Heart right ventricle (tissue), 16 donors: ENCODE data around the gene HGFAC. TPM values are rescaled to one million over a fixed set of nuclear protein-coding genes. Genes with fewer than 3 reads are reported as not detected.

Experiments used
- ATAC-seq, 8 donors: fragments of 200-7000 bp; cut with Tn5 transposase; one replicate each; pipeline ENCODE4 v1.9.1; 2020; ENCODE audit warnings: mild to moderate bottlenecking in 8 of 8, moderate library complexity in 8 of 8, moderate number of reproducible peaks in 1 of 8
- DNase-seq, 2 donors: peaks; one replicate each; pipeline ENCODE4 v3.0.0-alpha.2; 2020
- H3K27ac ChIP-seq, 10 donors: fragments of 200-600 bp; sonication (generic) in 2 of 10; one replicate each; pipeline versions ENCODE4 v1.5.0 to v1.8.0; 2020 to 2022; ENCODE audit warnings: mild to moderate bottlenecking in 3 of 10
- H3K27me3 ChIP-seq, 7 donors: fragments of 200-600 bp; one replicate each; pipeline ENCODE4 v1.8.0; 2021 to 2022; ENCODE audit warnings: mild to moderate bottlenecking in 2 of 7
- H3K36me3 ChIP-seq, 9 donors: fragments of 200-600 bp; sonication (generic) in 1 of 9; one replicate each; pipeline versions ENCODE4 v1.5.0 to v1.8.0; 2020 to 2022; ENCODE audit warnings: mild to moderate bottlenecking in 2 of 9
- H3K4me1 ChIP-seq, 9 donors: fragments of 200-600 bp; sonication (generic) in 1 of 9; one replicate each; pipeline versions ENCODE4 v1.5.0 to v1.8.0; 2020 to 2022; ENCODE audit warnings: mild to moderate bottlenecking in 4 of 9
- H3K4me3 ChIP-seq, 10 donors: fragments of 200-600 bp; sonication (generic) in 2 of 10; one replicate each; pipeline versions ENCODE4 v1.5.0 to v1.8.0; 2020 to 2022; ENCODE audit warnings: mild to moderate bottlenecking in 7 of 10, moderate library complexity in 2 of 10
- H3K9me3 ChIP-seq, 11 donors: fragments of 200-600 bp in 10 of 11; sonication (generic) in 2 of 11; one replicate each; pipeline versions ENCODE4 v1.5.0 to v1.8.0; 2013 to 2022; ENCODE audit warnings: mild to moderate bottlenecking in 2 of 11, control low read depth in 1 of 11, moderate library complexity in 1 of 11
- WGBS, 2 donors: extraction: QIAGEN DNeasy Blood & Tissue Kit; methylation state at CpG; one replicate each; pipeline ENCODE4 v1.1.7; 2013; ENCODE audit warnings: inconsistent platforms in 1 of 2; 5-methylcytosine and 5-hydroxymethylcytosine counted together
- intact Hi-C, 10 donors: fragments of 100-400 bp; cut with DNase I; formaldehyde crosslinking; loops; one replicate each; pipeline versions ENCODE4 v1.11.1 to v1.14.2; 2022
- polyA plus RNA-seq, 2 donors: library from polyadenylated mRNA; stranded (reverse); fragments of 200-250 nt; gene quantifications; one replicate each; pipeline ENCODE4 v1.2.3, GENCODE V29; 2013
- total RNA-seq, 10 donors: library from RNA; stranded (reverse); fragmentation: NEBNext Ultra II Directional in 3 of 10; extraction: Animal tissue kit (Norgen Biotek cat#: 25700) in 3 of 10; gene quantifications; one replicate each; pipeline versions ENCODE4 v1.2.1 to v1.2.4, GENCODE V29; 2021 to 2023
- TF ChIP-seq, protein P1 (sequence below), 9 donors: fragments of 200-600 bp; sonication (generic) in 2 of 9; IDR thresholded peaks; one replicate each; pipeline versions ENCODE4 v1.5.0 to v1.8.0; 2021 to 2022; ENCODE audit warnings: antibody characterized with exemption in 9 of 9, mild to moderate bottlenecking in 5 of 9, moderate library complexity in 1 of 9
- donor health status: Arrhythmogenic right ventricular cardiomyopathy.
- donor health status: ischemic (EF 13 %, LVEDD 7.1; RV severe dilation, severe dysfunction).
- donor health status: healthy with polysubstance abuse.
- donor health status: DM: no; HTN: yes; CAD: no.
- donor health status: DM: no; HTN: no; CAD: no.
- donor health status: ischemic (EF 25% LVEDD 6.9; RV normal size, moderate dysfunction).
- donor health status: ischemic (EF 25% LVEDD 5.7; RV mildly dilated, moderate dysfunction).
- donor health status: healthy.
- donor health status: DM: yes; HTN: yes; CAD: no.
- donor health status: Ischemic cardiomyopathy.
- donor health status: ischemic (EF 35%, LVEDD 5.7; RV mildly dilated, moderate dysfunction).
- donor health status: nonischemic (EF 11% LVEDD 7.7; RV severe dilation, severe dysfunction).
- donor health status: DM: yes; HTN: yes; CAD: no.
- donor health status: PGD.
- donor health status: ischemic (EF 29% LVEDD 5.4; RV normal size, mild dysfunction).
- donor health status: nonischemic (EF 23%, LVEDD 6.1; RV moderate dilation, normal function).

Gene HGFAC
- total and polyA plus RNA-seq, 12 donors: 0.15 to 1.1 (median 0.45) TPM; not detected in 4

DNA sequence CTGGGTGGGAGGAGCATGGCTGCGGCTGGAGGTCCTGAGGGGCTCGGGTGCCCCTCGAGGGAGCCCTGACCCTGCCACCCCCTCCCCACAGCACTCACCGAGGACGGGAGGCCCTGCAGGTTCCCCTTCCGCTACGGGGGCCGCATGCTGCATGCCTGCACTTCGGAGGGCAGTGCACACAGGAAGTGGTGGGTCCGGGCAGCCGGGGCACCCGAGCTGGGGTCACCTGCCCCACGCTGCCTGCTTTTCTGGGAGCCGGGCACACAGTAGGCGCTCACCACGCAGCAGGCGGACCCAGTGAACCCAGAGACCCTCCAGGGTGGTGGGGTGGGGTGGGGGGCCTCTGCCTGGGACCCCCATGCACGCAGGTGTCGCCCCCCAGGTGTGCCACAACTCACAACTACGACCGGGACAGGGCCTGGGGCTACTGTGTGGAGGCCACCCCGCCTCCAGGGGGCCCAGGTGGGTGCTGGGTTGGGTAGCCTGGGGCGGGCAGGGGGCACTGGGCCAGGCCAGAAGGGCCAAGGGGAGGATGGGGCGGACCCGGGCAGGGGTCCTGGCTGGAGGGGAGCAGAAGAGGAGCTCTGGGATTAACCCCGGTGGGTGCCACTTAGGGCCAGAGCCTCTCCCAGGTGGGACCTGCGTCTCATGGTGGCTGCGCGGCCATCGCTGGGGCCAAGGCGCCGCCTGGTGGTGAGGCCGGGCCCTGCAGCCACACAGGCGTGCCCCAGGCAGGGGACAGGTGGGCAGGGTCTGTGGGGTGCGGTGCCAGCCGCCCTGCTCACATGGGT lies 1.4 kb downstream of the HGFAC start:
- H3K36me3 ChIP-seq: no peaks in the 10 kb centered on the region
- peak in 1 of 2 donors; percentile 54 for DNase-seq
- TF ChIP-seq, protein P1, sequence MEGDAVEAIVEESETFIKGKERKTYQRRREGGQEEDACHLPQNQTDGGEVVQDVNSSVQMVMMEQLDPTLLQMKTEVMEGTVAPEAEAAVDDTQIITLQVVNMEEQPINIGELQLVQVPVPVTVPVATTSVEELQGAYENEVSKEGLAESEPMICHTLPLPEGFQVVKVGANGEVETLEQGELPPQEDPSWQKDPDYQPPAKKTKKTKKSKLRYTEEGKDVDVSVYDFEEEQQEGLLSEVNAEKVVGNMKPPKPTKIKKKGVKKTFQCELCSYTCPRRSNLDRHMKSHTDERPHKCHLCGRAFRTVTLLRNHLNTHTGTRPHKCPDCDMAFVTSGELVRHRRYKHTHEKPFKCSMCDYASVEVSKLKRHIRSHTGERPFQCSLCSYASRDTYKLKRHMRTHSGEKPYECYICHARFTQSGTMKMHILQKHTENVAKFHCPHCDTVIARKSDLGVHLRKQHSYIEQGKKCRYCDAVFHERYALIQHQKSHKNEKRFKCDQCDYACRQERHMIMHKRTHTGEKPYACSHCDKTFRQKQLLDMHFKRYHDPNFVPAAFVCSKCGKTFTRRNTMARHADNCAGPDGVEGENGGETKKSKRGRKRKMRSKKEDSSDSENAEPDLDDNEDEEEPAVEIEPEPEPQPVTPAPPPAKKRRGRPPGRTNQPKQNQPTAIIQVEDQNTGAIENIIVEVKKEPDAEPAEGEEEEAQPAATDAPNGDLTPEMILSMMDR (IDR thresholded peaks at IDR 0.05): peak; percentile 94 to 100 (median 99)
- no peaks in the 10 kb centered on the region for H3K27me3 ChIP-seq
- no peak overlapping the region for H3K27ac ChIP-seq
- no peak overlapping the region for H3K4me3 ChIP-seq
- peaks cover 0 to 5% (median 0%) of the 10 kb centered on the region in 9 donors for H3K4me1 ChIP-seq
- no peaks in the 10 kb centered on the region for H3K9me3 ChIP-seq
- ATAC-seq: peak; percentile 51 to 73 (median 62)
- 48% methylated on average over 36 of the region's 36 CpGs for WGBS, 2 donors
- intact Hi-C loops: loop anchor here (1.0 to 10.0 kb wide), 7 partner anchors 96 to 338 kb away; no protein-coding TSS in a partner anchor

DNA sequence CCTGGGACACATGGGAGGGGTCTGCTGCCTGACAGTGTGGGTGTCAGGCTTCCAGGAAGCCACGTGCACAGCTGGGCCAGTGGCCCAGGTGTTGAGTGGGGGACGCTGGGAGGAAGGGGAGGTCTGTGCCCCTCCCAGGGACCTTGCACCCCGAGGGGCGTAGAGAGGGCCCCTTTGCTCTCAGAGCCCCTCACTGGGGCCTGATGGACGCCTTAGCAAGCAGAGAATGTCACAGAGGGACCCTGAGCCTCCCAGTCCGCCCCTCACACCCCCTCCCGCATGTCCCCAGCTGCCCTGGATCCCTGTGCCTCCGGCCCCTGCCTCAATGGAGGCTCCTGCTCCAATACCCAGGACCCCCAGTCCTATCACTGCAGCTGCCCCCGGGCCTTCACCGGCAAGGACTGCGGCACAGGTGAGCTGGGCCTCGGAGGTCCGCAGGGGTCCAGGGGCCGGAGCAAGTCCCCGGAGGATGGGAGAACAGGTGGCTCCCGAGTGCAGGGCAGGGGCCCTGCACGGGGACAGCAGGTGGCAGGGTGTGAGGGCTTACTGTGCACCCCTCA lies 2.1 kb downstream of the HGFAC start:
- 72% methylated on average over 17 of the region's 17 CpGs for WGBS, 2 donors
- Histone ChIP-seq H3K4me1 (peaks cover 0 to 5% (median 0%) of the 10 kb centered on the region in 9 donors), H3K27ac (no peak overlapping the region), H3K36me3 (no peaks in the 10 kb centered on the region), H3K9me3 (no peaks in the 10 kb centered on the region), H3K4me3 (no peak overlapping the region), H3K27me3 (no peaks in the 10 kb centered on the region)
- intact Hi-C loops: loop anchor here (1.0 to 10.0 kb wide), 7 partner anchors 97 to 339 kb away; no protein-coding TSS in a partner anchor
- TF ChIP-seq, protein P1 (IDR thresholded peaks at IDR 0.05): peak in 3 of 9 donors; percentile 4 to 30 (median 16)
- ATAC-seq (no peak), DNase-seq (no peak)

DNA sequence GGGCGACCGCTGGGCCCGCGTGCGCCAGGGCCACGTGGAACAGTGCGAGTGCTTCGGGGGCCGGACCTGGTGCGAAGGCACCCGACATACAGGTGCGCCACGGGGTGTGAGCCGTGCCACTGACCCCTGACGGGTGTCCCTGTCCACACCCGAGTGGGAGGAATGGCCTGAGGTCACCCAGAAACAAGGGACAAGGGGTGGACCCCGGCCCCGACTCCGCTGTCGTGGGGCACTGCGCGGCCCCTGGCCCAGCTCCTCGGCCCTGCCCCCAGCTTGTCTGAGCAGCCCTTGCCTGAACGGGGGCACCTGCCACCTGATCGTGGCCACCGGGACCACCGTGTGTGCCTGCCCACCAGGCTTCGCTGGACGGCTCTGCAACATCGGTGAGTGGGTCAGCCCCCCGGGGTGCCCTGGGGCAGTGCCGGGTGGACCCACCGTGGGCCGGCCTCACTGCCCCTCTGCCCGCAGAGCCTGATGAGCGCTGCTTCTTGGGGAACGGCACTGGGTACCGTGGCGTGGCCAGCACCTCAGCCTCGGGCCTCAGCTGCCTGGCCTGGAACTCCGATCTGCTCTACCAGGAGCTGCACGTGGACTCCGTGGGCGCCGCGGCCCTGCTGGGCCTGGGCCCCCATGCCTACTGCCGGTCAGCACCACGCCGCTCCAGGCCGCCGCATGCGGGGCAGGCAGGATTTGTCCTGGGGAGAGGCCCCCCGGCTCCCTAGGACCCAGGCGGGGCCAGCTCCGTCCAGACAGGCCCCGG lies 2.8 kb downstream of the HGFAC start:
- TF ChIP-seq, protein P1 (IDR thresholded peaks at IDR 0.05): no peak
- no peak overlapping the region for H3K4me3 ChIP-seq
- 89 to 92% methylated on average over 51 to 56 of the region's 56 CpGs for WGBS, 2 donors
- no peaks in the 10 kb centered on the region for H3K36me3 ChIP-seq
- H3K9me3 ChIP-seq: no peaks in the 10 kb centered on the region
- ATAC-seq: no peak
- peak in 1 of 2 donors; percentile 14 for DNase-seq
- H3K27me3 ChIP-seq: no peaks in the 10 kb centered on the region
- peaks cover 0 to 5% (median 0%) of the 10 kb centered on the region in 9 donors for H3K4me1 ChIP-seq
- no peak overlapping the region for H3K27ac ChIP-seq
- intact Hi-C loops: loop anchor here in 8 of 10 donors (1.0 to 10.0 kb wide), 6 partner anchors 97 to 340 kb away; no protein-coding TSS in a partner anchor
